ENCODE data around the gene HOXD3. TPM values are rescaled to one million over a fixed set of nuclear protein-coding genes. Genes with fewer than 3 reads are reported as not detected.

Gene HOXD3
- total RNA-seq, 1 experiment from 2014 or later = 1.5 TPM

DNA sequence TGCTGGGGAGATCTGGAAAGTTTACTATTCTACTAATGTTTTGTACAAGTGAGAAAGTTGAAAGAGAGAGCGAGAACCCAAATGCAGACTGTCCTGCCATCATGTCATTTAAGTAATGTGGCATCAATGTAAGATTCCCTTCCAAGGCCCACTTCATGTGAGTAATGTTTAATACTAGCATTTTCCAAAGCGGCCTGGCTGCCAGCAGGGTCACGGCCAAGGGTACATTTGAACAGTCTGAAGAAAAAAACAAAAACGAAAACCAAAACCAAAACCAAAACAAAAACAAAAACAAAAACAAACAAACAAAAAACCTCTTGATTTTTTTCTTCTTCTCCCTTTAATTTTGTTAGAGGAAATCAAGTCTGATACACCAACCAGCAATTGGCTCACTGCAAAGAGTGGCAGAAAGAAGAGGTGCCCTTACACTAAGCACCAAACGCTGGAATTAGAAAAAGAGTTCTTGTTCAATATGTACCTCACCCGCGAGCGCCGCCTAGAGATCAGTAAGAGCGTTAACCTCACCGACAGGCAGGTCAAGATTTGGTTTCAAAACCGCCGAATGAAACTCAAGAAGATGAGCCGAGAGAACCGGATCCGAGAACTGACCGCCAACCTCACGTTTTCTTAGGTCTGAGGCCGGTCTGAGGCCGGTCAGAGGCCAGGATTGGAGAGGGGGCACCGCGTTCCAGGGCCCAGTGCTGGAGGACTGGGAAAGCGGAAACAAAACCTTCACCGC, 38.3 kb upstream of the HOXD3 start:
- no peaks in the 10 kb centered on the region for H3K27me3 ChIP-seq

DNA sequence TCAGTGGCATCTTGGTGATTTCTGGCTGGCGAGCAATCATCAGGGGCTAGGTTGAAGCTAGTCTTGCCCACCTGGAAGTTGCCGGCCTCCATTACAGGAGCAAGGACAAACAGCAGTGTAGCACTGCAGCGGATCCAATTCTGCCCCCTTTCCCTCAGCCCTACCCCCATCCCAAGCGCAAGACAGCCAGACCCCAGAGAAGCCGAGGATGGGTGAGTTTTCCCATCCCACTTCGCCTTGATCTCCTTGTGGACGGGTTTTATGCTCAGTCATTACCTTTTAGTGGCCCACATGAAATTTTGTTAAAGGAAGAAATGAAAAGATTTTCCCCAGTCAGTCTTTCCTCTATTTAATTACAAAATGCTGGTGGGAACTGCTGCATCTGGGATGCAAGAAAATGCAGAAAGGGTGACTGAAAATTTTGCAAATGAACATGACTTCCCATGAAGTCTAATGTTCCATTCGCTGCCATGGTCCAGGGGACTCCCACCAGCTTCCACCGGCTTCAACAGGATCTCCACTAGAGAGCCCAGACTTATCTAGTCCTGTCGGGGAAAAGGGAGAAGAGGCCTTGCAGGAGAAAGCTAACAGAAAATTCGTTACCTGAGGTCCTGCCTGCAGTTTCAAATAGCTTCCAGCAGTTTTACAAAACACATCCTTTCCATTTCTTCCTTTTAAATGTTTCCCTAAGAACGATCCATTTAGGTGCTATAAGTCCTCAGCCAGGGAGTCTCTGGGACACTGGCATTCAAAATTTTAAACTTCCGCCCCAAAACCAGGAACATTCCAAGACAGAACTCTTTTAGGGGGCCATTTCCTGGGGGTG, 36.5 kb upstream of the HOXD3 start:
- no peaks in the 10 kb centered on the region for H3K27me3 ChIP-seq

More for the DNA sequence above, 38.3 kb upstream of the HOXD3 start:
- Histone ChIP-seq H3K36me3 (peaks cover 3% of the 10 kb centered on the region; the same call in 1 of the 2 replicates), H3K9me3 (no peaks in the 10 kb centered on the region), H3K4me3 (no peak overlapping the region)
- no peak for DNase-seq

DNA sequence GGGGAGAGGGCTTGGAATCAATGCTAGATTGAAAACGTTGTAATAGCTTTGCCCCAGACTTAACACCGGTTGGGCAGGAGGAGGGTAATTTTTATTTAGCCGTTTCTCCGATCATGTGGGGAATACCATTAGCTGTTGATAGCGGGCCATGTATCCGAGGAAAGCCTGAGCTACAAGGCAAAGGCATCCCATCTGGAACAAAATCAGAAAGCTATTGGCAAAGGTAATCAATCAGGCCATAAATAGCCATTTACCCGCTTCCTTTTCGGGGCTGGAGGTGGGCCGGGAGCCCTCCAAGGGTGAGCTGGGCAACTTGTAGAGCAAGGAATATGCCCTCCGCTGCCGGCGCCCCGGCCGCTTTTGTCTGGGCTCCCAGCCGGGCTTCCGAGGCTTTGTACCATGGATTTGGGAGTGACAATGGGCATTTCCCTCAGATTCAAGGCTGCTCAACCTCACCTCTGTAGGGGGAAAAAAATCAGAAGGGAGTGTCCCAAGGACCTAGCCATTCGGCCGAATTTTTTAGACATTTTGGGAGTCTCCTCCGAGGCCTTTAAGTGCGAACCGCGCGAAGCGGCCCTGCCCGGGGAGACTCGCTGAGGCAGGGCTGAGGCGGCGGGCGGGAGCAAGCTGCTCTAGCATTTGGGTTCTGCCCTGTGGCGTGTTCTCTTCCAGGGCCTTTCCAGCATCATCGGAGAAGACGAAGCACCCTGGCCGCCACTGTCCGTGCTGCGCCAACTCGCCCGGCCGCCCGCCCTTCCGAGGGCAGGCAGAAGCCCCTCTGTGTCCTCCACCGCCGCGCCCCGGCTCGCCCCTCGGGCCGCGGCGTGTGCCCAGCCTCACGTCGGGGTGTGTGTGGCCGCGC, 35.7 kb upstream of the HOXD3 start:
- Histone ChIP-seq H3K27me3 (no peaks in the 10 kb centered on the region), H3K36me3 (peaks cover 3% of the 10 kb centered on the region; the same call in 1 of the 2 replicates), H3K4me3 (no peak overlapping the region), H3K9me3 (no peaks in the 10 kb centered on the region)
- DNase-seq = no peak

More for the DNA sequence above, 36.5 kb upstream of the HOXD3 start:
- Histone ChIP-seq H3K4me3 (no peak overlapping the region), H3K9me3 (no peaks in the 10 kb centered on the region), H3K36me3 (peaks cover 3% of the 10 kb centered on the region; the same call in 1 of the 2 replicates)
- DNase-seq = no peak

DNA sequence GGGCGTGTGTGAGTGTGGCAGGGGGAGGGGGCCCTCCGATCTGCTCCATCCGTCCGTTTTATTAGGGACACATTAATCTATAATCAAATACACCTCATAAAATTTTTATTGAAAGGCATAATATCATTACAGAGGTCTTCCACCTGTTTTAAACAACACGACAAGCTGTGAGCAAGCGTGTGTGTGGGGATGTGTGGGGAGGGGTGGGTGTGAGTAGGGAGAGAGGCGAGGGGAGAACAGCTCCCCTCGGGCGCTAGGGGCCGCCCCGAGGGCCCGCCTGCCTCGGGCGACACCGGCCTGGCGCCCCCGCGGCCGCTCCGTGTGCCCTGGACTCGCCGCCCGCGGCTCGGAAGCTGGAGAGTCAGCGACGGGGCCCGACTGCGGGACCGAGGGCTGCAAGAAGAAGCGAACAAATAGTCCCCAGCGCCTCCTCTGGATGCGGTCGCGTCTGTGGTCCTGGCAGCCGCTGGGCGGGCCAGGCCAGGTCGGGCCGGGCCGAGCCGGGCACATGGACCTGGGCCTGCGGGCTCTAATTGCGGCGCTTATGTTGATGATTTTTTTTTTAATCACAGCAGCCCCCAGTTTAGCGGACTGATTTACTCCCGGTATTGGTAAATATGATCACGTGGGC, 34.9 kb upstream of the HOXD3 start:
- H3K4me3 ChIP-seq = peak overlapping the region; percentile 48
- no peaks in the 10 kb centered on the region for H3K27me3 ChIP-seq

DNA sequence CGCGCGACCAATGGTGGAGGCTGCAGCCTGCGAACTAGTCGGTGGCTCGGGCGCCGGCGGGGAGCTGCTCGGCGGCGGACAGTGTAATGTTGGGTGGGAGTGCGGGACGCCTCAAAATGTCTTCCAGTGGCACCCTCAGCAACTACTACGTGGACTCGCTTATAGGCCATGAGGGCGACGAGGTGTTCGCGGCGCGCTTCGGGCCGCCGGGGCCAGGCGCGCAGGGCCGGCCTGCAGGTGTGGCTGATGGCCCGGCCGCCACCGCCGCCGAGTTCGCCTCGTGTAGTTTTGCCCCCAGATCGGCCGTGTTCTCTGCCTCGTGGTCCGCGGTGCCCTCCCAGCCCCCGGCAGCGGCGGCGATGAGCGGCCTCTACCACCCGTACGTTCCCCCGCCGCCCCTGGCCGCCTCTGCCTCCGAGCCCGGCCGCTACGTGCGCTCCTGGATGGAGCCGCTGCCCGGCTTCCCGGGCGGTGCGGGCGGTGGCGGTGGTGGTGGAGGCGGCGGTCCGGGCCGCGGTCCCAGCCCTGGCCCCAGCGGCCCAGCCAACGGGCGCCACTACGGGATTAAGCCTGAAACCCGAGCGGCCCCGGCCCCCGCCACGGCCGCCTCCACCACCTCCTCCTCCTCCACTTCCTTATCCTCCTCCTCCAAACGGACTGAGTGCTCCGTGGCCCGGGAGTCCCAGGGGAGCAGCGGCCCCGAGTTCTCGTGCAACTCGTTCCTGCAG, 34.3 kb upstream of the HOXD3 start, which contains the start of gene HOXD9:
TSS of gene HOXD9 (plus strand) at position 37 of the 728 bp plus-strand sequence. CDS start at position 87, 50 bp downstream.
- no peaks in the 10 kb centered on the region for H3K9me3 ChIP-seq
- H3K4me3 ChIP-seq = peak within 1 kb of the TSS; percentile 48
- no peaks in the 10 kb centered on the region for H3K27me3 ChIP-seq
- peak; percentile 74 for DNase-seq
- no peaks in the 10 kb centered on the region for H3K36me3 ChIP-seq

More for the DNA sequence above, 34.9 kb upstream of the HOXD3 start:
- no peak for DNase-seq
- Histone ChIP-seq H3K36me3 (no peaks in the 10 kb centered on the region), H3K9me3 (no peaks in the 10 kb centered on the region)

DNA sequence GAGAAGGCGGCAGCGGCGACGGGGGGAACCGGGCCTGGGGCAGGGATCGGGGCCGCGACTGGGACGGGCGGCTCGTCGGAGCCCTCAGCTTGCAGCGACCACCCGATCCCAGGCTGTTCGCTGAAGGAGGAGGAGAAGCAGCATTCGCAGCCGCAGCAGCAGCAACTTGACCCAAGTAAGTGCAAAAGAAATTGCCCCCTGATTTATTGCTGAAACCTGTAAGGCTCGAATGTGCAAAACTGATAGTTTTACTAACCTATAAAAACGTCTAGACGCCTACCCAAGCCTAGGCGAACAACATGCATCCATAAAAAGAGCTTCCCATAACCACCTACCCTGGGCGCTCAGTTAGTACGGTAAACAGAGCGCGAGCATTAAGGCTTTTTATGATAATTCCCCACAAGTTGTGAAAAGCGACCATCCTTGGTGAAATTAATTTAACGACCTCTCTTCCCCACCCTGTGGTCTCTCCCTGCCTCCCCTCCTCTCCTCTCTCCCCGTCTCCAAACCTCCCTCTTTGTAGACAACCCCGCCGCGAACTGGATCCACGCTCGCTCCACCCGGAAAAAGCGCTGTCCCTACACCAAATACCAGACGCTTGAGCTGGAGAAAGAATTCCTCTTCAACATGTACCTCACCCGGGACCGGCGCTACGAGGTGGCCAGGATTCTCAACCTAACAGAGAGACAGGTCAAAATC, 33.5 kb upstream of the HOXD3 start:
- H3K27me3 ChIP-seq = no peaks in the 10 kb centered on the region
- peak overlapping the region; percentile 48 for H3K4me3 ChIP-seq
- no peaks in the 10 kb centered on the region for H3K9me3 ChIP-seq
- no peak for DNase-seq
- H3K36me3 ChIP-seq = no peaks in the 10 kb centered on the region

DNA sequence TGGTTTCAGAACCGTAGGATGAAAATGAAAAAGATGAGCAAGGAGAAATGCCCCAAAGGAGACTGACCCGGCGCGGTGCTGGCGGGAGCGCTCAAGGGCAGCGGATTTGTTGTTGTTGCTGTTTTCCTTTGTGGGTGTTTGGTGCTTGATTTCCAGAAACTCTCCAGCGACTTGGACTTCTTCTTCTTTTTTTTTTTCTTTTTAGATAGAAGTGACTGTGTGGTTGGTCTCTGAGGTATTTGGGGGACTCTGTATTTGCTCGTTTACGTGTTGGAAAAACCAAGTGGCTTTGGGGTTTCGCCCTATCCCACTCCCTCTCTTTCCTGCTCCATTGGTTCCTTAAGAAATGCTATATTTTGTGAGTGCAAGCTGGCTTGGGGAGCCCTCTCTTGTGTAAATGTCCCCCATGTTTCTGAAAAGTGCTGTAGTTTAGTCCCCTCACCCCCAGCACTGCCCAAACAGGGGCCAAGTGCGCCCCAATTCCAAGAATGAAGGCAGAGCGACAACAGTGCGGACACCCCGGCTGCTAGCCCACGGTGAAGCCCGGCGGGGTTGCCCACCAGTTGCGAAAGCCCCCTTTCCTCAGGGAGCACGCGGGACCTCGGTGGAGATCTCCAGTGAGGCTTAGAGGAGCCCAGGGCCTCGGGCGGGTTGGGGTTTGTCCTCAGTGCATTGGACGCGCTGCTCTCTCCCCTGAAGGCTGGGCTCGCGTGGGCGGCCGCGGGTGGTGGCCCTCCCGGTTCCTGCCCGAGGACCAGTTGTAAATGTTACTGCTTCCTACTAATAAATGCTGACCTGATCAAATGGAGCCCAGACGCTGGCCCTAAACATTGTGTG, 32.8 kb upstream of the HOXD3 start:
- no peaks in the 10 kb centered on the region for H3K27me3 ChIP-seq
- H3K9me3 ChIP-seq = no peaks in the 10 kb centered on the region
- no peak for DNase-seq
- H3K36me3 ChIP-seq = no peaks in the 10 kb centered on the region
- H3K4me3 ChIP-seq = no peak overlapping the region

DNA sequence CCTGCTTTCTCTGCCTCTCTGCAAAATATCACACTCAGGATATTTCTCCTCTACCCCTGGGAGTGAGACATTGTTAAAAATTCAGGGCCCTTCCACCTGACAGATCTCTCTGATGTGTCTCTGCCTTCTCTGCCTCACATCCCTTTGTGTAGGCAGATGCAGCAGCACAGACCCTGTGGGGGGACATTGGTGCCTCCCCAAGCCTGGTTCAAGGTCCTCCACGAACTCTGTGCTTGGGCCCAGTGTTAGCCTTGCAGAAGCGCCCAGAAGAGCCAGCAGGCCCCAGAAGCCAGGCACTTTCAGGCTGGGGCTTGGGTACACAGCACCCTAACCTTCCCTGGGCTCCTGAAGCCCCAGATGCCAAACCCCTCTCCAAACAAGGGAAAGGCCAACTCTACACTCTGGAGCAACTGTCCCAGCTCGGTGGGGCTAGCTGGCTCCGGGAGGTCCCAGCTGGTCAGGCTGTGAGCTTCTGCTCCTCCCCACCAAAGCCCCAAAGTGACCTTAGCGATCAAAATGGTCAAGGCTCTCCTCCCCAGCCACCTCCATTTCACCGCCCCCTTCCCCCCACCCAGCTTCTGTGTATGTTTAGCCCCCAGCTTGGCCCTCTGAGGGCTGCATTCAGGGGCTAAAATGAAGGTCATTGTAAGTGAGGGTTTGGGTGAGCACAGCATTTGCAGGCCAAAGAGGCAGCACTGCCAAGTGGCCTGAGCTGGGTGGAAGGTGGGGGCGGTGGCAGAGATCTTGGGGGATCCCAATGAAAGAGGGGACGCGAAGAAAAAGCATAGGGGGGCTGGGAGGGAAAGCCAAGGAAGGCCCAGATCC, 31.9 kb upstream of the HOXD3 start:
- H3K9me3 ChIP-seq = no peaks in the 10 kb centered on the region
- DNase-seq = no peak
- H3K36me3 ChIP-seq = no peaks in the 10 kb centered on the region
- H3K4me3 ChIP-seq = no peak overlapping the region
- no peaks in the 10 kb centered on the region for H3K27me3 ChIP-seq

DNA sequence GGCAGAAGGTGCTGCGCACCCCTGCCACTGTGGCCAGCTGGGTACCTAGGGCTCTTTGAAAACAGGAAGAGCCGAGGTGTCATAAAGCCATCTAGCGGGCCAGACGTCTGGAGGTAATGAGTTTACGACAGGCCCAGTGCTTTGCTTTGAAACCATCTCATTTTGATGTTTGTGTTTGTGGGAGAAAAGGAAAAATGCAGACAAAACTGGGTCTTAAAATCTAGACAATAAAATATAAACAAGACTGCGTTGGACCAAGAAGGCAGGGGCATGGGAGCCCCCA, 31.4 kb upstream of the HOXD3 start:
- Histone ChIP-seq H3K36me3 (no peaks in the 10 kb centered on the region), H3K4me3 (no peak overlapping the region), H3K27me3 (no peaks in the 10 kb centered on the region), H3K9me3 (no peaks in the 10 kb centered on the region)
- no peak for DNase-seq

DNA sequence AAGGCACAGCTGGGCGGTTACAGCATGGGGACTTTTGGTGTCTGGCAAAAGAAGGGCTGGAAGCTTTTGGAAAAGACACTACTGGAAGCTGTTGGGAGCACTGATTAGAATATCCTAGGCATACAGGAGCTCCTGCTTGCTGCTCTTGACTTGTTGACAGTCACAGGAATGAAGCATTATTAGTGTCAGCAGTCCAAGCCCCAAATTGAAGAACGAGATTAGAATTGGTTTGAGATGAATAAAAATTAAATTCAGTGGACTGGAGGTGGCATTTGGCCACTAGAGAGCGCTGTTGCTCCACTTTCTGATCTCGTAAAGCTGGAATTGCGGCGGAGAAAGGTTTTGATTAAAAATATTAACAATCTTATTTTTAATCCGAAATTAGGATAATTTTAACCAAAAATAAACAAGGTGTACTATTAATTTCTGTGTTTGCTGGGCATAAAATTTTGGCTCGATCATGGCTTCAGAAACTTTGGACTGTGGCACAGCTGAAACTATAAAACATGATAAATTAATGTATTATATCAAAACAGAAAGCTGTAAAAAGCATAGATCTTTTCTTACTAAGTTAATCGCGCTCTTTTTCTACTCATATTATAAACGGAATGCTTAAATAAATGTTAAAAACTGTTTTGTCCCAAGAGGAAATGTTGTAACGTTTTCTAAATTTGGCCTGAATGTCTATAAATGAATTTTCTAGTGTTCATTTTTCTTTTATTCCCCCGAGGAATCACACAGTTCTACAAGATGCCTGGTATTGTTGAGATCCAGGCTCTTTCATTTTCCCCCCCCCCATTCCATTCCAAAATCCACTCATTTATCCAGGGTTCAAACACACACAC, 30.0 kb upstream of the HOXD3 start:
- no peaks in the 10 kb centered on the region for H3K9me3 ChIP-seq
- H3K27me3 ChIP-seq = no peaks in the 10 kb centered on the region
- H3K4me3 ChIP-seq = peak overlapping the region; percentile 31
- H3K36me3 ChIP-seq = no peaks in the 10 kb centered on the region
- DNase-seq = peak; percentile 23

DNA sequence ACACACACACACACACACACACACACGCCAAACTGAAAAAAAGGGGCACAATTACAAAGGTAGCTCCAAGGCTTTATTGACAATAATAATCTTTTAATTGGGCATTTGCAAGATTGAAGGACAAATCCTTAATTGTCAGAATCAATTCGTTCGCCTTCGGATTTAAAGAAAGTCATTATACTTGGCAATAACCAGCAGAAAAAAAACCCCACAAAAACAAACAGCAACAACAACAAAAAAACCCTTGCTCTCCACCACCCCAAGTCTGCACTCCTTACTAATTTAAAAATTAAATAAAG, 29.4 kb upstream of the HOXD3 start:
- H3K27me3 ChIP-seq = no peaks in the 10 kb centered on the region
- H3K9me3 ChIP-seq = no peaks in the 10 kb centered on the region
- H3K36me3 ChIP-seq = no peaks in the 10 kb centered on the region
- peak overlapping the region; percentile 52 for H3K4me3 ChIP-seq
- no peak for DNase-seq

DNA sequence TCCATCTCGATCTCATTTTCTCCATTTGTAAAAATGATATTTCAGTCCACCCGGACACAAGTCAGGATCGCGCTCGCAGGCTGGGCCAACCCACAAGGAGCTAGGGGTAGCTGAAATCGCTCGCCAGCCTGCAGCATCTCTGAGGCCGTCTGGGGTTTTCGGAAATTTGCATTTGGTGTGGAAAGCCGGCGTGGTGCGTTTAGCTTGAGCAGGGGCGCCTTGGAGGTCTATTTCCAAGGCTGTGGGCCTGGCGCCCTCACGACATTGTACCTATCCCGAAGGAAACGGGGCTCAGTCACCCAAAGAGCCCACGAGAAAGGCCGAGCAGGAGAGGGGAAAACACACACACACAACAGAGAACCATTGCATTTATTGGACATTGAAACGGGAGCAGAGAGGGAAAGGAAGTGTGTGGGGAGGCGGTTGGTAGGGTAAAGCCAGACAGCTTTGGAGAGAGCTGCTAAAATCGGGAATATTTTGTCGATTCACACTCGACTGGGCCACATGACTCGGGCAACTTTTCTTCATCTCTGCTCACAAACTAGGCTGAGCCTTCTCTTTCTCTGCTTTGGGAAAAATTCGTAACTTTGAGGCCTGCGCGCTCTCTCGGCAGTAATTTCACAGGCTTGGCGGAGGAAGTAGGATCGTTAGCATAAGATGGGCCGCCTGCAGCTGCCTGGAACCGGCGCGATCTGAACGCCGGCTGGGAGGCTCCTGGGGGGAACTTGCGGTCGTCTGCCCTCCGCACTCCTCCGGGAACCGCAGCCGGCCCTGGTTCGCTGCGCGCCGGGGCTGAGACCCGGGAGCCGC, 28.7 kb upstream of the HOXD3 start:
- Histone ChIP-seq H3K27me3 (no peaks in the 10 kb centered on the region), H3K4me3 (peak overlapping the region; percentile 52)

More for the DNA sequence above, 28.7 kb upstream of the HOXD3 start:
- Histone ChIP-seq H3K9me3 (no peaks in the 10 kb centered on the region), H3K36me3 (no peaks in the 10 kb centered on the region)
- DNase-seq = peak; percentile 43

All from MG63 (cell line).